Gastrocnemius medialis (tissue), 4 donors: Measurements from ENCODE around the gene MAL. TPM values are rescaled to one million over a fixed set of nuclear protein-coding genes. Genes with fewer than 3 reads are reported as not detected.

Experiments used
- ATAC-seq, 2 donors: fragments of 150-250 bp; one replicate each; pipeline ENCODE4 v1.9.1; 2016
- DNase-seq, 2 donors: peaks; one replicate each; pipeline ENCODE4 v3.0.0-alpha.2; 2019
- H3K27ac ChIP-seq, 4 donors: fragments of 200-600 bp; sonication (generic); 1 replicate in 1 of 4; 2 replicates in 3 of 4; pipeline ENCODE4 v1.5.1; 2016 to 2018; ENCODE audit warnings: mild to moderate bottlenecking in 2 of 4, moderate library complexity in 1 of 4
- H3K27me3 ChIP-seq, 3 donors: fragments of 200-600 bp; sonication (generic) in 2 of 3; 1 replicate in 1 of 3; 2 replicates in 2 of 3; pipeline versions ENCODE4 v1.5.1 to v1.6.0; 2016 to 2019; ENCODE audit warnings: mild to moderate bottlenecking in 1 of 3, moderate library complexity in 1 of 3
- H3K36me3 ChIP-seq, 2 donors: fragments of 200-600 bp; sonication (generic) in 1 of 2; one replicate each; pipeline ENCODE4 v1.5.1; 2017 to 2018
- H3K4me1 ChIP-seq, 2 donors: fragments of 200-600 bp; sonication (generic) in 1 of 2; one replicate each; pipeline ENCODE4 v1.5.1; 2016 to 2017; ENCODE audit warnings: mild to moderate bottlenecking in 2 of 2
- H3K4me3 ChIP-seq, 4 donors: fragments of 200-600 bp; sonication (generic) in 3 of 4; 1 replicate in 1 of 4; 2 replicates in 3 of 4; pipeline ENCODE4 v1.5.1; 2016 to 2019; ENCODE audit warnings: mild to moderate bottlenecking in 2 of 4
- H3K9me3 ChIP-seq, 3 donors: fragments of 200-600 bp; sonication (generic) in 2 of 3; 1 replicate in 1 of 3; 2 replicates in 2 of 3; pipeline ENCODE4 v1.5.1; 2016 to 2019
- CTCF ChIP-seq, 5 experiments: fragments of 450-650 bp in 3 of 5; fragments of 200-600 bp in 2 of 5; sonication (generic) in 2 of 5; IDR thresholded peaks in 4 of 5; conservative IDR thresholded peaks in 1 of 5; 1 replicate in 4 of 5; 2 replicates in 1 of 5; pipeline ENCODE4 v1.5.1; 2016 to 2019; ENCODE audit warnings: antibody characterized with exemption in 5 of 5, mild to moderate bottlenecking in 3 of 5, moderate library complexity in 3 of 5
- POLR2A ChIP-seq, 2 donors: fragments of 450-650 bp; IDR thresholded peaks; one replicate each; pipeline ENCODE4 v1.6.1; 2017; ENCODE audit warnings: antibody characterized with exemption in 2 of 2, mild to moderate bottlenecking in 2 of 2, moderate library complexity in 2 of 2
- in situ Hi-C, 4 donors: fragments of 200-750 bp; cut with MboI; loops; one replicate each; pipeline versions ENCODE4 v1.15.0 to v1.8.0; 2017; ENCODE audit warnings: low sequenced_read_pairs in 4 of 4
- intact Hi-C: fragments of 100-400 bp; cut with DNase I; formaldehyde crosslinking; loops from one replicate; pipeline ENCODE4 v1.15.1; 2023; ENCODE audit warnings: low total_unique reads
- total RNA-seq, 4 donors: library from RNA; depleted of rRNA; stranded (reverse); fragments of >200 nt; gene quantifications; one replicate each; pipeline versions ENCODE4 v1.1.0 to v1.2.3, GENCODE V29; 2016

The MAL gene
- total RNA-seq, 4 donors from 2014 or later, result 0.64 to 2.4 (median 0.87) TPM; not detected in 1

DNA sequence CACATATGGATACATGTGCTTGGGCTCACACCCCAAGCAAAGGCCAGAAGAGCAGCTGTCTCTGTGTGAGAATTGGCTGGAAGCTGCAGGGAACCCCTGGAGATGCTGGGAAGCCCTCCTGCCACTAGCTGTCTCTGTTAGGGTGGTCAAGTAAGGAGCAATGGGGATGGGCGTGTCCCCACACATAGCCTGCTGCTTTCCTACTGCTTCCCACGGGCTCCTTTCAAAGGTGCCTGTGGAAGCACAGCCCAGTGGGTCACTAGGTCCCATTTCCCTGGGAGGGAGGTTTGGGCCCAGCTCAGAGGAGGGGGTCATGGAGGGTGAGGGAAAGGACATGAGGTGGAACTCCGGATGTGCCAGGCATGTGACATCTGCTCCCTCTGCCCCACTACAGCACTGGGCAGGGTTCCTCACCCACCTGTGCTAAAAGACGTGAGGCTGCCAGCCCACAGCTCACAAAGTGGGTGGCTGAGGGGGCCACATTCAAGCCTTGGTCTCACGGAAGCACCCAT lies 24.4 kb upstream of the MAL start:
- intact Hi-C loops (no loop called here), in situ Hi-C loops (no loop called here)
- TF ChIP-seq POLR2A (IDR thresholded peaks at IDR 0.05) (no peak), CTCF (IDR thresholded peaks at IDR 0.05 in 4 of 5, conservative IDR thresholded peaks at IDR 0.05 in 1 of 5) (no peak)
- ATAC-seq (no peak), DNase-seq (no peak)
- Histone ChIP-seq H3K9me3 (no peaks in the 10 kb centered on the region), H3K4me3 (no peak overlapping the region), H3K4me1 (no peaks in the 10 kb centered on the region), H3K36me3 (no peaks in the 10 kb centered on the region), H3K27ac (no peak overlapping the region), H3K27me3 (peaks cover 5 to 21% (median 7%) of the 10 kb centered on the region in 3 donors)

- no peak for ATAC-seq
- Histone ChIP-seq H3K9me3 (no peaks in the 10 kb centered on the region), H3K27me3 (peaks cover 5 to 17% (median 7%) of the 10 kb centered on the region in 3 donors), H3K36me3 (no peaks in the 10 kb centered on the region), H3K4me3 (no peak overlapping the region), H3K4me1 (no peaks in the 10 kb centered on the region), H3K27ac (no peak overlapping the region)
- intact Hi-C loops (no loop called here), in situ Hi-C loops (no loop called here)
- TF ChIP-seq CTCF (IDR thresholded peaks at IDR 0.05 in 4 of 5, conservative IDR thresholded peaks at IDR 0.05 in 1 of 5) (no peak), POLR2A (IDR thresholded peaks at IDR 0.05) (no peak)
- no peak for DNase-seq
These were observed 23.8 kb upstream of the MAL start for GRCh38 chr2:95001701-95002100.

- in situ Hi-C loops (no loop called here), intact Hi-C loops (no loop called here)
- Histone ChIP-seq H3K27ac (no peak overlapping the region), H3K4me3 (no peak overlapping the region), H3K9me3 (no peaks in the 10 kb centered on the region), H3K4me1 (no peaks in the 10 kb centered on the region), H3K36me3 (no peaks in the 10 kb centered on the region), H3K27me3 (peaks cover 5 to 11% (median 7%) of the 10 kb centered on the region in 3 donors)
- TF ChIP-seq POLR2A (IDR thresholded peaks at IDR 0.05) (no peak), CTCF (IDR thresholded peaks at IDR 0.05 in 4 of 5, conservative IDR thresholded peaks at IDR 0.05 in 1 of 5) (no peak)
- ATAC-seq (no peak), DNase-seq (no peak)
These were observed 23.0 kb upstream of the MAL start for GRCh38 chr2:95002498-95002897.

- H3K27ac ChIP-seq, result no peak overlapping the region
- intact Hi-C loops, result no loop called here
- TF ChIP-seq POLR2A (IDR thresholded peaks at IDR 0.05), result no peak
- no peaks in the 10 kb centered on the region for H3K9me3 ChIP-seq
- no peaks in the 10 kb centered on the region for H3K27me3 ChIP-seq
- no peaks in the 10 kb centered on the region for H3K4me1 ChIP-seq
- H3K36me3 ChIP-seq, result no peaks in the 10 kb centered on the region
- DNase-seq, result no peak
- H3K4me3 ChIP-seq, result no peak overlapping the region
- in situ Hi-C loops, result no loop called here
- ATAC-seq, result no peak
These were observed 21.2 kb upstream of the MAL start for GRCh38 chr2:95004287-95004686.

GRCh38 chr2:95004711-95005110 lies 20.8 kb upstream of the MAL start:
- Histone ChIP-seq H3K36me3 (no peaks in the 10 kb centered on the region), H3K27ac (no peak overlapping the region), H3K4me1 (no peaks in the 10 kb centered on the region), H3K9me3 (no peaks in the 10 kb centered on the region), H3K4me3 (no peak overlapping the region), H3K27me3 (no peaks in the 10 kb centered on the region)
- in situ Hi-C loops (no loop called here), intact Hi-C loops (no loop called here)
- no peak for DNase-seq
- TF ChIP-seq POLR2A (IDR thresholded peaks at IDR 0.05) (no peak), CTCF (IDR thresholded peaks at IDR 0.05 in 4 of 5, conservative IDR thresholded peaks at IDR 0.05 in 1 of 5) (no peak)
- no peak for ATAC-seq
